Ectodermal cell (in vitro differentiated cells): ENCODE results near the gene HPSE.

Experiments
- H3K27ac ChIP-seq: 2 replicates; pipeline ENCODE4 v1.7.0; 2013; ENCODE audit warnings: mild to moderate bottlenecking, low read depth, low read length; ENCODE audit not compliant: insufficient read depth, poor library complexity, severe bottlenecking
- H3K27me3 ChIP-seq: 2 replicates; pipeline ENCODE4 v1.7.0; 2013; ENCODE audit warnings: mild to moderate bottlenecking, low read length; ENCODE audit not compliant: insufficient read depth, control insufficient read depth, poor library complexity, severe bottlenecking
- H3K36me3 ChIP-seq: one replicate; pipeline ENCODE4 v1.7.0; 2013; ENCODE audit warnings: low read length; ENCODE audit not compliant: control insufficient read depth, insufficient read depth
- H3K4me1 ChIP-seq: one replicate; pipeline ENCODE4 v1.7.0; 2013; ENCODE audit warnings: low read length; ENCODE audit not compliant: control insufficient read depth, insufficient read depth
- H3K4me3 ChIP-seq: 2 replicates; pipeline ENCODE4 v1.7.0; 2013; ENCODE audit warnings: low read depth, low read length, control low read depth; ENCODE audit not compliant: insufficient read depth
- H3K9me3 ChIP-seq: 2 replicates; pipeline ENCODE4 v1.7.0; 2013; ENCODE audit warnings: mild to moderate bottlenecking, low read length, moderate library complexity; ENCODE audit not compliant: control insufficient read depth
- WGBS, 2 experiments: methylation state at CpG; one replicate each; pipeline ENCODE4 v1.1.7; 2013; ENCODE audit warnings: missing lambda C conversion rate in 2 of 2; 5-methylcytosine and 5-hydroxymethylcytosine counted together

The HPSE gene

DNA sequence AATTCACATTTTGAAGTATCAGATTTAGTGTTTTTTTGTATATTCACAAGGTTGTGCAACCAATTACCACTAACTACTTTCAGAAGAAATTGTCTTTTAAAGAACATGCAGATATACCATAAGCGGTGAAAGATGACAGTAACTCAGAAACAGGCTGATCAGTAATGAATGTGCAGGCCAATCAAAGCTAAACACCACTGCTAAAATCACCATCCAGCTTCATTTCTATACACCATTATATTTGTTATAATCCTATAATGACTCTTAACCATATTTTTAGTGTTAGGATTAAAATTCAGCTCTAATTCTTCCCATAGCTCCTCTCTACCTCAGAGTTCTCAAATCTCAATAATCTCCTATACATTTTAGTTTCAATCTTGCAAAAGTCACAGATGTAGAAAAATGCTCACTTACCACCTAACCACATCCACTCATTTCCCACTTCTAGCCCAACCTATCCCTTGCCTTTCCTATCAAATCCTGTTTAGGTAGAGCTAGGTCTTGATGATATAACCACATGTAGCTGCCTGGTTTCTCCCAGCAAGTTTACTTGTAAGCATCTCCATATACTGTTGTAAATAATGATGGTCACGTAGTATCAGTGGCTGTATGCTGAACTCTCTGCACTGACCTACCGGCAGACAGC is 66.7 kb downstream of the HPSE start:
- WGBS, 2 experiments: 96 to 100% methylated on average over 3 of the region's 3 CpGs
- no peak overlapping the region for H3K27ac ChIP-seq
- peaks cover 15% of the 10 kb centered on the region for H3K36me3 ChIP-seq
- no peaks in the 10 kb centered on the region for H3K9me3 ChIP-seq
- H3K4me1 ChIP-seq: no peaks in the 10 kb centered on the region
- no peak overlapping the region for H3K4me3 ChIP-seq
- no peaks in the 10 kb centered on the region for H3K27me3 ChIP-seq

DNA sequence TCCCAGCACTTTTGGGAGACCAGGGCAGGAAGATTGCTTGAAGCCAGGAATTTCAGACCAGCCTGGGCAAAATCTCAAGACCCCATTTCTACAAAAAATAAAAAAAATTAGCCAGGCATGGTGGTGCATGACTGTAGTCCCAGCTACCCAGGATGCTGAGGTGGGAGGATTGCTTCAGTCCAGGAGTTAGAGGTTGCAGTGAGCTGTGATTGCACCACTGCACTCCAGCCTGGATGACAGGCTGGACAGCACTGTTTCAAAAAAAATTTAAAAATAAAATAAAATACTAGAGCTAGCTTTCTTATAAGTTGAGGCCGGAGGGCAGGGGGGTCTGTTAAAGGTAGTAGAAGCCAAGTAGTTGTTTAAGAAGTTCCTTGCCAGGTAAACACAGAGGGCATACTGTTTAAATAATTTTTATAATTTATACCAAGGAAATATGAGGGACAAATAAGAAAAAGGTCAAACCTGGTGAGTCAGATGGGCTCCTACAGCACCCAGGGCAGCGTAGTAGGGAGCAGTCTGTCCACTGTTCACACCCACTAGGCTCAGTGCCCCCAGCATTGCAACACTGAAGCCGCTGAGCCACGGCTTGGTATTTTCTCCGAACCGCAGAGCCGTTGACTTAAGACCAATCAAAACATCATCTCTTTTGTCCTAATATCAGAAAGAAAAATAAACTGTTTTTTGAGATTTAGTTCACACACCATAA is 67.4 kb downstream of the HPSE start:
- no peak overlapping the region for H3K4me3 ChIP-seq
- no peaks in the 10 kb centered on the region for H3K4me1 ChIP-seq
- no peaks in the 10 kb centered on the region for H3K9me3 ChIP-seq
- H3K36me3 ChIP-seq: peaks cover 15% of the 10 kb centered on the region
- 91 to 96% methylated on average over 7 of the region's 7 CpGs for WGBS, 2 experiments
- H3K27ac ChIP-seq: no peak overlapping the region
- no peaks in the 10 kb centered on the region for H3K27me3 ChIP-seq

DNA sequence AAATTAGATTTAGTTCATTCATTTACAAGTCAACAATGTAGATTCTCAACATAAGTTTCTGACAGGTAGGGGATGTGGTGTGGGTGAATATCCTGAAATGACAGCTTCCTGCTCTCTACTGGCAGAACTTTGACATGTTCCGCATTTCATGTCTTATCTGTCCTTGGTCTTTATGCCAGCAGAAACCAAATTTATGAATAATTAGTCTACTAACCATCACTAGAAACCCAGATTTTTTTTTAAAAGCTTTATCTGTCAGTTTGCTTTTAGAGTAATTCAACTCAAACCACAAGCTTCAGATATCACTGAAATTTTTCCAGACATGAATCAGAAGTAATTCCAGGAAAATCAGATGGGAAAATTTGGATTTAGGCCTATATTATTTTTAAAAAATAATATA is 68.0 kb downstream of the HPSE start:
- Histone ChIP-seq H3K4me3 (no peak overlapping the region), H3K9me3 (no peaks in the 10 kb centered on the region), H3K27me3 (no peaks in the 10 kb centered on the region), H3K4me1 (no peaks in the 10 kb centered on the region), H3K27ac (no peak overlapping the region), H3K36me3 (peaks cover 15% of the 10 kb centered on the region)
- WGBS, 2 experiments: 86 to 100% methylated on average over 1 of the region's 1 CpG

DNA sequence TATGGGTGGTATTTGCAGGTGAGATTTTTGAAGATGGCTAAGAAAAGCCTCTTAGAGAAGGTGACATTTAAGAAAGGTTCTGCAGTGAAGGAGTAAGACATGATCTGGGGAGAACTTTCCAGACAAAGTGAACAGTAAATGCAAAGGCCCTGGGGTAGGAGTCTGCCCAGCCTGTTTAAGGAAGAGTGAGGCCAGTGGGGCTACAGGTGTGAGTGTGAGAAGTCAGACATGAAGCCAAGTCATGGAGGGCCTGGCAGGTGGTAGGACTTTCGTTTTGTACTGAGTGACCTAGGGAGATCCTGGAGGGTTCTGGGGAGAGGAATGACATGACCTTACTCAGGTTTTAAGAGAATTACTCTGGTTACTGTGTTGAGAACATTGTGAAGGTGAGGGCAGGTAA is 71.5 kb downstream of the HPSE start:
- no peak overlapping the region for H3K27ac ChIP-seq
- no peaks in the 10 kb centered on the region for H3K9me3 ChIP-seq
- peaks cover 9% of the 10 kb centered on the region for H3K36me3 ChIP-seq
- 88 to 92% methylated on average over 1 of the region's 1 CpG for WGBS, 2 experiments
- H3K4me1 ChIP-seq: no peaks in the 10 kb centered on the region
- no peaks in the 10 kb centered on the region for H3K27me3 ChIP-seq
- H3K4me3 ChIP-seq: no peak overlapping the region

DNA sequence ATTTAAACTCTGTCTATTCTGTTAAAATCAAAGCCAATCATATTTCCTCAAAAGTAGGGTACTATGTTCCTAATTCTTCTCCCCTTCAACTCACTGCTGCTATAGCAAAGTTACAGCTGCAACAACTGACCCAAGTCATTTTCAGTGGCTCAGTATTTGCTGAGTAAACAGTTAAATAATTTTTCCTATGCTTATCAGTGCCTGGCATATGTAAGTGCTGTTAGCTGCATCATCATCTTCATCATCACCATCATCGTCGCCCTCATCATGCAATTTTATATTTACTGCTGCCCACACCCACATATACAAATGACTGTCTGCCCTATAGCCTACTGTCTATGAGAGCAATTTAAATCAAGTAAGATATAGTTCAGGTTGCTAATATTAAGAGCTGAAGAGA is 72.0 kb downstream of the HPSE start:
- Histone ChIP-seq H3K27ac (no peak overlapping the region), H3K9me3 (no peaks in the 10 kb centered on the region), H3K4me3 (no peak overlapping the region), H3K4me1 (no peaks in the 10 kb centered on the region), H3K36me3 (peaks cover 9% of the 10 kb centered on the region), H3K27me3 (no peaks in the 10 kb centered on the region)
- 85 to 92% methylated on average over 2 of the region's 2 CpGs for WGBS, 2 experiments

DNA sequence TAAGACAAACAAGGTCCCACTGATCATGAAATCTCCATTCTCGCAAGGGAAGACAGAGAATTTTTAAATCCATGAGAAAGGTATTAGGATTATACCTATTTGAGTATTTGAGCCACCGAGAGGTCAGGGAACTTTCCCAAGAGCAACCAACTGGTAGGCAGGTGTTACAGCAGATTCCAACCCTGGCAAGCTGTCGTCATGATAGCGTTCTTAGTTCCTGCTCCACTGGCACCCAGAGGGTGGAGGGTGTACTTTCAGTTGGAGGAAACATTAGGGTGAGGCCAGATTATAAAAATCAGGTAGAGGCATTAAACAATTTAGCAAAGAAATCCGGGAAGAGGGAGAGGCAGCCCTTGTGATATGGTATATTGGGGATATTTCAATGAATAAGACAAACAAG is 73.3 kb downstream of the HPSE start:
- no peaks in the 10 kb centered on the region for H3K4me1 ChIP-seq
- WGBS, 2 experiments: 93% methylated on average over 5 of the region's 5 CpGs
- H3K9me3 ChIP-seq: no peaks in the 10 kb centered on the region
- H3K27ac ChIP-seq: no peak overlapping the region
- no peaks in the 10 kb centered on the region for H3K27me3 ChIP-seq
- peaks cover 8% of the 10 kb centered on the region for H3K36me3 ChIP-seq
- no peak overlapping the region for H3K4me3 ChIP-seq

DNA sequence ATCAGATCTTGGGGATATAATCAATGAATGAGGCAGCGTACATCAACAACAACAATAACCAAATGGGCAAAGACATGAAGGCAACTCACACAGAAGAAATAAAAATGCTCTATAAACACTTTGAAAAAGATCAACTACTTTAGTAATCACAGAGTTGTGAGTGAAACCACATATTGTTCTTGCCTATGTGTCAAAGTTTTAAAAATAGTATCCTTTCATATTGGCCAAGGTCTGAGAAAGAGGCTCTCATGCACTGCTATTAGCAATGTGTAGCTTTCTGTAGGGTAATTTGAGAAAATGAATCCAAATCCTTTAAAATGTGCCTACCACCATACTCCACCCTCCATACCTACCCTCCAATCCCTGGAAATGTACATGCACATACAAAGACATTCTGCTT is 75.1 kb downstream of the HPSE start:
- H3K9me3 ChIP-seq: no peaks in the 10 kb centered on the region
- 83 to 100% methylated on average over 1 of the region's 1 CpG for WGBS, 2 experiments
- H3K4me1 ChIP-seq: no peaks in the 10 kb centered on the region
- H3K4me3 ChIP-seq: no peak overlapping the region
- H3K27me3 ChIP-seq: no peaks in the 10 kb centered on the region
- H3K27ac ChIP-seq: no peak overlapping the region
- no peaks in the 10 kb centered on the region for H3K36me3 ChIP-seq

DNA sequence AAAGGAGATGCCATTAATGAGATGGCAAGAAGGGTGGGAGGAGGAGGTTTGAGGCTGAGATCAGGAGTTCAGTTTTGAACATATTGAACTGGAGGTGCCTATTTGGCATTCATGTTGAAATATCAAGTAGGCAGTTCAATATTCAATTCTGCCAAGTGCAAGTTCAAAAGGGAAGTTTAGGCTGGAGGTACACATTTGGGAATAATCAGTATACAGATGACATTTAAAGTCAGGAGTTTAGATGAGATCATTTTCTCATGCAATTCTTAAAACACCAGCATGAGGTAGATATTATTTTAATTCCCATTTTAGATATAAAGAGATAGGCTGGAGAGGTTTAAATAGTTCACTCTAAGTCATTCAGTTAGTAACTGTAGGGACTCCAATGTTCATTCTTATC is 76.2 kb downstream of the HPSE start:
- Histone ChIP-seq H3K4me1 (no peaks in the 10 kb centered on the region), H3K27ac (no peak overlapping the region), H3K27me3 (no peaks in the 10 kb centered on the region), H3K9me3 (no peaks in the 10 kb centered on the region), H3K4me3 (no peak overlapping the region), H3K36me3 (no peaks in the 10 kb centered on the region)

DNA sequence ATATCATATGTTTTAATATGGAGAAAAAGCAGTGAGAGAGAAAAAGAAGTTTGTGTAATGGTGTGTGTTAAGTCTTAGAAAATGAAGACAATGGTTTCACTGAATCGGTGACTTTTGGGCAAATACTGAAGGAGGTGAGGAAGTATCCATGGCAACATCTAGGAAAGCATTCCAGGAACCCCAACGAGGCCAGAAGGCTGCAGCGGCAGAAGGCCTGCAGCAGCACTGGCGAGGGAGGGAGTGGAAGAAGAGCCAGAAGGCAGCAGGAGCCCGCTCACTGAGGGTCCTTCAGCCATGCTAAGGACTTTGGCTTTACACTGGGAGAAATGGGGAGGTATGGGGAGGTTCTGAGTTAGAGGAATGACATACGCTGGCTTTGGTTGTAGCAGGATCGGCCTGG is 76.8 kb downstream of the HPSE start:
- no peak overlapping the region for H3K27ac ChIP-seq
- H3K4me1 ChIP-seq: no peaks in the 10 kb centered on the region

DNA sequence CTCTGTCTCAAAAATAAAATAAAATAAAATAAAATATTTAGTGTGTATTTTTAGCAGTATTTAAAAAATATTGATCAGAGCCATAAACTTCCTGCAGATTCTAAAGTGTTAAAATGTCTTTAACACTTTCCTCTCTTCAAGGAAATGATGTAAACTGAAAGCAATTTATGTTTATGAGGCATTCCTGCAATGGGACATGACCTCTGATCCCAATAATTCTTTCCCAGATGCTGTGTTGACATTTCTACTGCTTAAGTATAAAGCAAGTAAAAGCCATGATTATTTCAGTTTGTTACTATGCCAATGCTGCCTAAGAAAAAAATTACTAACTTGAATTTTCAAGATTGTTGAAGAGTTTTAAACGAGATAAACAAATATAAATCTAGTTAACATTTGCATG is 79.1 kb downstream of the HPSE start:
- H3K27ac ChIP-seq: no peak overlapping the region
- peaks cover 4% of the 10 kb centered on the region for H3K4me1 ChIP-seq
- WGBS, 2 experiments: no CpG with 5 or more reads among the region's 1 CpG
- H3K9me3 ChIP-seq: no peaks in the 10 kb centered on the region
- no peaks in the 10 kb centered on the region for H3K27me3 ChIP-seq
- no peaks in the 10 kb centered on the region for H3K36me3 ChIP-seq
- no peak overlapping the region for H3K4me3 ChIP-seq

More for the DNA sequence above, 76.8 kb downstream of the HPSE start:
- Histone ChIP-seq H3K9me3 (no peaks in the 10 kb centered on the region), H3K36me3 (no peaks in the 10 kb centered on the region), H3K27me3 (no peaks in the 10 kb centered on the region), H3K4me3 (no peak overlapping the region)
- WGBS, 2 experiments: 80 to 83% methylated on average over 7 of the region's 7 CpGs
